OCI-LY3 (cell line): ENCODE data around the gene TMEM247.

Experiments used
- CTCF ChIP-seq: fragments of 200-600, 300-600 bp; sonication (generic); IDR thresholded peaks from 2 replicates; pipeline ENCODE4 v1.5.1; 2014; ENCODE audit warnings: antibody characterized with exemption, low read length, low read depth
- EZH2phosphoT487 ChIP-seq: fragments of 200-600 bp; shearing (Covaris generic); IDR thresholded peaks from 2 replicates; pipeline ENCODE4 v1.6.1; 2018; ENCODE audit warnings: antibody characterized with exemption, mixed run types, low read depth

DNA sequence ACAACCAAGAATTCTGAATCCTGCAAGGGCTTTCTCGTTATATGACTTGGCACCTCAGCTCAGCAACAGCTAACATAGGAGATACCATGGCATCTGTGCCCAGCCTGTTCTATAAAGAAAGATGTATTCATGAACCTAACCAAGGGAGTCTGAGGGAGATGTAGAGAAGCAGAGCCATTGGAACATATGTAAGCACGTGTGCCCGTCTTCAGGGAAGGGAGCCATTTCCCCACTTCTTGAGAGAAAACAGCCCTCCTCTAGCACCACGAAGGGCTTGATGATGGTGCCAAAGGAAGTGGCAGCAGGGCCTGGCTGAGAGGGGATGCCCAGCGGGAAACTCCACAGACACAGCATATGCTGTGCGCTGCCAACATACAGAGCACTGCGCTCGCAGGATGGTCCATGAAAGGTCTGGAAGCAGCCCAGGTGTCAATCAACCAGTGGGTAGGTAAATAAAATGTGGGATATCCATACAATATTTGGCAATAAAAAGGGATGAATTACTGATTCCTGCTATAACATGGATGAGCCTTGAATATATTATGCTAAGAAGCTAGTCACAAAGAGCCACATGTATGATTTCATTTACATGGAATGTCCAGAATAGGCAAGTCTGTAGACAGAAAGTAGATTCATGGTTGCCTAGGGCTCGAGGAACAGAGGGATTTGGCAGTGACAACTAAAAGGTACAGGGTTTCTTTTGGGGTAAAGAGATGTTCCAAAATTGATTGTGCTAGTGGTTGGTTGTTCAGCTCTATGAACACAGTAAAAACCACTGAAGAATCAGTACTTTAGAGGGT, 16.1 kb downstream of the TMEM247 start:
- TF ChIP-seq CTCF, result no peak
- no peak for TF ChIP-seq EZH2phosphoT487
